ENCODE data around the gene KLHDC8A.
"Not testable (repeated sequence)": the region's sequence is repeated elsewhere in the genome, so short reads cannot be mapped to it uniquely, and the experiment has no call there.

KLHDC8A gene, protein sequence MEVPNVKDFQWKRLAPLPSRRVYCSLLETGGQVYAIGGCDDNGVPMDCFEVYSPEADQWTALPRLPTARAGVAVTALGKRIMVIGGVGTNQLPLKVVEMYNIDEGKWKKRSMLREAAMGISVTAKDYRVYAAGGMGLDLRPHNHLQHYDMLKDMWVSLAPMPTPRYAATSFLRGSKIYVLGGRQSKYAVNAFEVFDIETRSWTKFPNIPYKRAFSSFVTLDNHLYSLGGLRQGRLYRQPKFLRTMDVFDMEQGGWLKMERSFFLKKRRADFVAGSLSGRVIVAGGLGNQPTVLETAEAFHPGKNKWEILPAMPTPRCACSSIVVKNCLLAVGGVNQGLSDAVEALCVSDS

DNA sequence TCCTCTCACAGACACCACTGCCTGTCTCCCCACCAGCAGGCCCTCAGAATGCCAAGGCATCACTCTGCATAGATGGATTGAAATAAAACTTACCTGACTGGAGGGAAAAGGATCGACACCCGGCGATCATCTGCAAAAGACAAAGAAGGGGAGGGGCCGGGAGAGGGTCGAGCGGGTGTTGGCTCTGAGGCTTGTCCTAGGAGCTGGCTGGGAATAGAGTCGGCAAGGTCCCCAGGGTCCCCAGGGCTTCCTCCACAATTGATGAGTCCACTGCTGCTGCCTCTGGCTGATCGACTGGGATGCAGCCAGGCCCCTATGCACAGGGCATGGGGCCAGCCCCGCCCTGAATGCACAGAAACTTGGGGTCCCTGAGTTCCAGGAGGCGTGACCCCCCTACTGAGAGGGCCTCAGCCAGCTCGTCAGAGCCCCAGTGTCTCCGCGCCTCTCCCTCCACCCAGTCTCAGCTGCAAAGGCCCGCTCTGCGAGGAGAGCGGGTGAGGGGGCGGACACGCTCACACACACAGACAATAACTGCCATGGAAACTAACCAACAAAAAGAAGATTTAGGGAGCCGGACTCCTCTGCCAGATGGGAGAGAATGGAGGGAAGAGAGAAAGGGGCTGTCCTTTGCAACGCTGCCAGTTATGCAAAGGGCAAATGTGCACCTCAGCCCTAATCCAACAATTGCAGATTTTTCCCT is at the start of gene KLHDC8A:
KLHDC8A (minus strand) TSS at position 483 of the 700 bp plus-strand sequence. CDS start 13,318 bp downstream, outside the sequence.
- no peak for DNase-seq

DNA sequence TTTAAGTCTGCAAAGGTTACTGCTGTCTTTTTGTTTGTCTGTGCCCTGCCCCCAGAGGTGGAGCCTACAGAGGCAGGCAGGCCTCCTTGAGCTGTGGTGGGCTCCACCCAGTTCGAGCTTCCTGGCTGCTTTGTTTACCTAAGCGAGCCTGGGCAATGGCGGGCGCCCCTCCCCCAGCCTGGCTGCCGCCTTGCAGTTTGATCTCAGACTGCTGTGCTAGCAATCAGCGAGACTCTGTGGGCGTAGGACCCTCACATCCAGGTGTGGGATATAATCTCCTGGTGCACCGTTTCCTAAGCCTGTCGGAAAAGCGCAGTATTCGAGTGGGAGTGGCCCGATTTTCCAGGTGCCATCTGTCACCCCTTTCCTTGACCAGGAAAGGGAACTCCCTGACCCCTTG is 49.5 kb upstream of the KLHDC8A start:
- DNase-seq, result not testable (repeated sequence)

DNA sequence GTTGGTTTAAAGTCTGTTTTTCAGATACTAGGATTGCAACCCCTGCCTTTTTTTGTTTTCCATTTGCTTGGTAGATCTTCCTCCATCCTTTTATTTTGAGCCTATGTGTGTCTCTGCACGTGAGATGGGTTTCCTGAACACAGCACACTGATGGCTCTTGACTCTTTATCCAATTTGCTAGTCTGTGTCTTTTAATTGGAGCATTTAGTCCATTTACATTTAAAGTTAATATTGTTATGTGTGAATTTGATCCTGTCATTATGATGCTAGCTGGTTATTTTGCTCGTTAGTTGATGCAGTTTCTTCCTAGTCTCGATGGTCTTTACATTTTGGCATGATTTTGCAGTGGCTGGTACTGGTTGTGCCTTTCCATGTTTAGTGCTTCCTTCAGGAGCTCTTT is 47.8 kb upstream of the KLHDC8A start:
- not testable (repeated sequence) for DNase-seq

DNA sequence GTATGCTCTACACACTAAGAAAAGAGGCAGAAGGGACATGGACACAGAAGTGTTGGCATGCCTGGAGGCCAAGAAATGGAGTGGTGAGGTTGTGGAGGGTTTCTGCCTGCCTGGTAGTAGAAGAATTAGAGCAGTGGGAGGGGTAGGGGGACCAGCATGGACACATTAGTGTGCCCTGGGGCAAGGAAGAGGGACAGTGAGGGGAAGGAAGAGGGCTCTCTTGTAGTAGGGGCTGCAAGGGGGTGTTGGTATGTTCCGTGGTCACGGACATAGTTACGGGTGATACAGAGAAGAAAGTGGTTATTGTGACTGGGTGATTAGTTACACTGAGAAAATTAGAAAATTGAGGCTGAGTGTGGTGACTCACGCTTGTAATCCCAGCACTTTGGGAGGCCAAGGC is 41.9 kb upstream of the KLHDC8A start:
- DNase-seq, result no peak

DNA sequence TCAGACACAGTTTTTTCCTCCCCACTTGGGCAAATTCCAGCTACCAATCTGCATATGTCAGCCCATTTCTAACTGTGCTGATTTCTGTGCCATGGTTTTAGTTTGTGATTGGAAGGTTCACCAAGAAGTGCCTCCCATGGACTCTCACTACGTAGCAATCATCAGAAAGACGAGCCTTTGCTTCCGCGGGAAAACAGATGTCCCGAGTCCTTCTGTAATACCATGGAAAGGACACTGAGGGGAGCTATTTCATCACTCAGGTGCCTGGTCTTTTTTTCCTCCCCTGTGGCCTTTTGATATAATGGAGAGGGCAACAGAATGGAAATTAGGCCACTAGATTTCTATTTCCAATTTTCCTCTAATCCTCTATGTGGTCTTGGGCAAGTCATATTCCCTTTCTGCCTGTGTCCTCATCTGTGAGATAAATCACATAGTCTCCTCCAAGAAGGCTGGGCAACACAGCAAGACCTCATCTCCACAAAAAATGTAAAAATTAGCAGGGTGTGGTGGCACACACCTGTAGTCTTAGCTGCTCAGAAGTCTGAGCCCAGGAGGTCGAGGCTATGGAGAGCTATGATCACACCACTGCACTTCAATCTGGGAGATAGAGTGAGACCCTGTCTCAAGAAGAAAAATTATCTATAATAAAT is 40.4 kb upstream of the KLHDC8A start:
- DNase-seq, result peak; percentile 49

DNA sequence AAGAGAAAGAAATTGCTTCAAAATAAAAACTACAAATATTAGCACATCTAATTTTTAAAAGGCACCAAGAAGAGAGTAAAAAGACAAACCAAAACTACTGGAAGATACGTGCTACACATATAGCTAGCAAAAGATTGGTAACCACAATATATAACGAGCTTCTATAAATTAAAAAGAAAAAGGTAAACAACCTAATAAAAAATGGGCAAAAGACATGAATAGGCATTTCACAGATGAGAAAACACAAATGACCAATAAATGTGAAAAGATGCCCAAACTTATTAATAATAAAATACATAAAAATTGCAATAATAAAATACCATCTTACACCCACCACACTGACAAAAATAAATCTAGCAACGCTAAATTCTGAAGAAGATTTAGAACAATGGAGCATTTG is 38.9 kb upstream of the KLHDC8A start:
- no peak for DNase-seq

DNA sequence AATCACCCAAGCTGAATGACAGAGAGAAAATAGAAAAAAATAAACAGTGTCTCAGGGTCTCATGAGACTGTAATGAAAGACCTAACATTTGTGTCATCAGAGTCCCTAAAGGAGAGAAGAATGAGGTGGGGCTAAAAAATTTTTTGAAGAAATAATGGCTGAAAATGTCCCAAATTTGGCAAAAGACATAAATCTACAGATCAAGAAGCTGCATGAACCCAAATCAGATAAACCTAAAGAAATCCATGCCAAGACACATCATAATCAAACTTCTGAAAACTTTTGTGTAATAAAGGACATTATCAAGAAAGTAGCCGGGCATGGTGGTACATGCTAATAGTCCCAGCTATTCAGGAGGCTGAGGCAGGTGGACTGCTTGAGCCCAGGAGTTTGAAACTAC is 35.9 kb upstream of the KLHDC8A start:
- no peak for DNase-seq

DNA sequence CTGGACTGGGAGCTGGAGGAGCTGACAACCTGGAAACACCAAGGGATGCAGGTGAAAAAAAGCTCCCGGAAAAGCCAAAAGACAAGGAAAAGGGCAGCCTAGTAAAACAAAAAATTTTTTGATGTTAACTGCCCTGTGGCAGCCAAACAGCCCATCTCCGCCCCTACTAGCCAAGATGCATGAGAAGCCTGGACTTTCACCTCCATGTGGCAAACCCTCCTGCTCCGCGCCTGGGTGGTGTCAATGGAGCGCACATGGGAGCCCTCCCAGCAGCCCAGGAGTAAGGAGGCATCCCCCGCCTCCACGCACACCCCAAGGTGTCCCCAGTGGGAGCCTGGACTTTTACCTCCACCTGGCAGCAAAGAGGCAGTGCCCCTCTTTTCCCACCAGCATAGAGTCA is 34.7 kb upstream of the KLHDC8A start:
- DNase-seq, result no peak

DNA sequence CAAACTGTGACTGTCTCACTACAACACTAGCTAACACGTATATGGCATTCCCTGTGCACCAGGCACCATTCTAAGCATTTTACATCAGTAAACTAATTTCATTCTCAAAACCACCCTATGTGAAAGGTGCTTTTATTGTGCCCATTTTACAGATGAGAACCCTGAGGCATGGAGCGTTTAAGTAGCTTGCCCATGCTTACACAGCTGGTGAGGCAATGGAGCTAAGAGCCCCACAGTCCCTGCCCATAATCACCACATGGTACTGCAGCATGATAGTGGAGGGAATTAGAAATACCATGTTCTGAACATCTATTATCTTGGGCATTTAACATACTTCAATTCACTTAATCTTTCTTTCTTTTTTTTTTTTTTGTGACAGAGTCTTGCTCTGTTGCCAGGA is 31.1 kb upstream of the KLHDC8A start:
- no peak for DNase-seq

DNA sequence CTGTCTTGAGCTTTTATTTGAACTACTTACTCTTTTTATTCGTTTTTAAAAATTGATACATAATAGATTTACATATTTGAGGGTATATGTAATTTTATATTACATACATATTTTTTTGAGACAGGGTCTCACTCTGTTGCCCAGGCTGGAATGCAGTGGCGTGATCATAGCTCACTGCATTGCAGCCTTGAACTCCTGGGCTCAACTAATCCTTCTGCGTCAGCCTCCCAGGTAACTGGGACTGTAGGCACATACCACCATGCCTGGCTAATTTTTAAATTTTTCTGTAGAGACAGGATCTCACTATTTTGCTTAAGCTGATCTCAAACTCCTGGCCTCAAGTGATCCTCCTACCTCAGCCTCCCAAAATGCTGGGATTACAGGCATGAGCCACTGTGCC is 26.3 kb upstream of the KLHDC8A start:
- DNase-seq, result not testable (repeated sequence)

DNA sequence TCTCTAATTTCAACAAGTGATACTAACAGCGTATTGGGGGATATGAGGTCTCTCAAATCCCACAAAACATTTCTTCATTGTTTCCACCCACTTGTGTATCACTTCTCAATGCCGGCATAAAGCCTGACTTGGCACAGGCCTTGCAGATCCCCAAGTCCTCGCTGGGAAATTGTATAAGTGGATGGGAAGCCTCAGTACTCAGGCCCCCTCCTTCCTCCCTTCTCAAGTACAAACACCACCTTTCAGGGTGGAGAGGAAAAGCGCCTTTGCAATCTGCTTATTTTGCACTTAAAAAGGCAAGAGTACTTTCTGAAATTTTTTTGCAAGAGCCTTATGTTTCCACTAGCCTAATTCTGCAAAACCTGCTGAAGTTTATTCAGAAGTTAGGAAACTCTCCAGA is 25.8 kb upstream of the KLHDC8A start:
- DNase-seq, result peak; percentile 33

DNA sequence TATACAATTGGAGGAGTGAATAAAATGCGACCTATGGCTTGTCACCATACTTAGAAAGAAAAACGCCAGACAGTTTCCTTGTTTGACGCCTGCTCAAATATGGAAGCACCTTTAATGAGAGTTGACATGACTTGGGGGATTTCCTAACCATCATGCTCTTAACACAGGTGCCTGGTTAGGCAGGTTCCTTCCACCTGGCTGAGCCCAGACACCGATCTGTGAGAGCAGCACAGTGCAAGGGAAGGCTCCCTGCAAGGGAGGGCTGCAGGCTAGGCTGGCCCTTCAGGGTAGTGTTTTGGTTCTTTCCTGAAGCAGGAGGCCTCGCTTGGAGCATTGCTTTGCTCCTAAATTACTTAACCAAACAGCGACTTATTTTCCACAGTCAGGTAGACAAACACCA is 24.6 kb upstream of the KLHDC8A start:
- DNase-seq, result no peak

DNA sequence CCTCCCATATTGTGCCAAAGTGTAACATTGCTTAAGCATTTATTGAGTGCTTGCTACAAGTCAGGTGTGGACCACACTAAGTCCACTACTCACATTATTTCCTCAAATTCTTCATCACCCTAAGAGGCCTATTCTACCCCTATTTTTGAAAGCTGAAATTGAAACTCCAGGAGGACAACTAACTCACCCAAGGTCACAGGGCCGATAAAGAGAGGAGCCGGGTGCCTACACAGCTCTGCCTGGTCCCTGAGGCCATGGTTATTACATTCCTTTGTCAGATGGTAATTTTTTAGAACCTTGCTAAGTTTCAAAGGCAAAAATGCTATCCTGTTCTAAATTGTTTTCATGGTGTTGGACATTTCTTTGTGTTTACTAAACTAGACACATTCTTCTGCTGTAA is 24.2 kb upstream of the KLHDC8A start:
- no peak for DNase-seq

DNA sequence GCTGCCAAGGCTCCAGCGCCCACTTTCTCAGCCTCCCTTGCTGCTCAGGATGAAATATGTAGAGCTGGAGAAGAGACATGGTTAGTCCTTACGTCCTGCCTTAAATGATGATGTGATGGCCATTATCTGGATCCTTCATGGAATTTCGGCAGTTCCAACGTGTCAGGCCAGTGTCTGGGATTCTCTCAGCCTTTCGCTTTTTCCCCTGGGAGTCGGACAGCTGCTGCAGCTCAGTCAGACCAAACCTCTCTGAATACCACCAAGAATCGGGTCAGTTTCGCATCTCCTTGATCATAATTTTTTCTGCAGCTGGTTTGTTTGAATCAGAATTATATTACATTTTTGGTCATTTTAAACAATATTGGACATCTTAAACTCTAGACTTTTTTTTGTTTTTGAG is 22.3 kb upstream of the KLHDC8A start:
- no peak for DNase-seq

DNA sequence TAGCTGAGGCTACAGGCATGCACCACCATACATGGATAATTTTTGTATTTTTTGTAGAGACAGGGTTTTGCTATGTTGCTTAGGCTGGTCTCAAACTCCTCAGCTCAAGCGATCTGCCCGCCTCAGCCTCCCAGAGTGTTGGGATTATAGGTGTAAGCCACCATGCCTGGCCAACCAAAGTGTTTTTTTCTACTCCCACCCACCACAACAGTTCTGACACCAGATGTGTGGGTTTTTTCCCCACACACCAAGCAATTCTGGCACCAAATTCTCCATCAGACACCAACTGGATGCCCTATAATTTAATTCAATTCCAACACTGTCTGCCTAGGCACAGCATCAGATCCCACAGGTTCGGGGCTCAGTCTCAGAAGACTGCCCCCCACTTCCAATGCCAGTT is 20.6 kb upstream of the KLHDC8A start:
- no peak for DNase-seq

DNA sequence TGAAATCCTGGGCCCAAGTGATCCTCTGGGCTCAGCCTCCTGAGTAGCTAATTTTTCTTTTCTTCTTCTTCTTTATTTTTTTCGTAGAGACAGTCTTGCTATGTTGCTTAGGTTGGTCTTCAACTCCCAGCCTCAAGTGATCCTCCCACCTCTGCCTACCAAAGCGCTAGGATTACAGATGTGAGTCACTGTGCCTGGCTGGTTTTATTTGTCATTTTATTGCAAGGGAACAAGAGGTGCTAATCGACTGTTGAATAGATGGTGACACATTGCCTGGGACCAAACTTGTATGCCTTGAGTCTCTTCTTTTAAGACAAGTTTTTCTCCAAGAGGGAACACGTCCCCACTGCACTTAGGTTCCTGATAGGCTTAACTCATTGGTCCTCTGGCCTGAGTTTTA is 20.0 kb upstream of the KLHDC8A start:
- DNase-seq, result no peak

DNA sequence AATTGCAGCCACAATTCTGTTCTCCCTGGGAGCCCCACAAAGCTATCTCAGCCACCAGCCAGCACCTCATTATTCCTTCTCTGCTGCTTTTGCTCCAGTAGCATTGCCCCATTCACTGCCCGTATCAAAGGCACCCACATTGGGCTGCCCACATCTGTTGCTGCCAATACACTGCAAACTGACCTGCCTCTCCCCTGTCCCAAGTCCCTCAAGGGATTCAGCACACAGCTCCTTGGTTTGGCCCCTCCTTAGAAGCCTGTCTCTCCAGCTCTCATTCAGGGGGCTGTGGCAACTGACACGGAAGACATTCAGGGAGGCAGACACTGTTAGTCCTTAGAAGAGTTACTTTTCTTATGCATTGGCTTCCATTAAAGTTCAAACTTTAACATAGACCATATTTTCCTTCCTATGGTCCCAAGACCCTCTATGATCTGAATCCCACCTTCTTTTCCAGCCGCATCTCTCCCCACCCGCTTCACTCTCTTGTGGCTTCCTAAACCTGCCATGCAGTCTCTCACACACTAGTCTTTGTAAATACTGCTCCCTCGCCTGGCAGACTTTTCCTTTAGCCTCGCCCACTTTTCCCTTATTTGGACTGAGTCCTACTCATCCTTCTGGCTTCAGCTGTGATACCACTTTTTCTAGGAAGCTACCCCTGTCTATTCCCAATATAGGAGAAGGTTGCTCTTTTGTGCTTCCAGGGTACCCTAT is 19.3 kb upstream of the KLHDC8A start:
- peak; percentile 49 for DNase-seq

DNA sequence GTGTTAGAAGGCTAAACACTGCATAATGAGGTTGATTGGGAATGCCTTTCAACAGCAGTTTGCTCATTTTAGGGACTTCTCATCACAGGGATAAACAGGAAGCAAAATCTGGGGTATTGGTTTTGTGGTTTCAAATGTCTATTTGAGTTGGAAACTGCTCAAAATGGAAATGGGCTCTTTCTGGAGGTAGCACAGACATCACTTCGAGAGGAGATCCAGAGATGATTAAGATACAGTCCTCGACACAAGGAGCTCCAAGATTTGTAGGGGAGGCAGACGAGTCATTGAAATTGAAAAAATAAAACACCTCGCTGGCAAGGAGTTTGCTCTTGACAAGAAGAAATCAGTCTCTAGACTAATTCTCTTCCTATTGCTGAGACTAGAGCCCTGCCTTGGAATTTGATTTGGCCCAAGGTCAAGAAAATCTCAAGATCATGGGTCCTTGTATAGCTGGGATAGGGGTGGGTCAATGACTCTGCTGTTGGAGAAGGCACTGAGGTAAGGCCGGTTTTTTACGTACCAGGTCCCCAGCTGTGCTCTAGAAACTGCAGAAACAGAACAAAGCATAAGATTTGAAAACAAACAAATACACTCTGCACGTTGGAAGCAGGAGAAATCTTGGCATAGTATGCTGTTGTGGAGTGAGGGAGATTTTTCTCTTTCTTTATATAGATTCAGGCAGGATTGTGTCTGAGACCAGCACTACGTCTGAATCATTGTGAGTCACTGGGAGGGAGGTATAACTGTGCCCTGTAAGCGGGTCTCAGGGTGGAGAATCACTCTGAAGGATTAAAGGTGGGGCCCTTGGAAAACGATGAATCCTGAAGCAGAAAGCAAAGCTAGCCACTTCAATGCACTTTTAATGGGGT is 17.7 kb upstream of the KLHDC8A start:
- no peak for DNase-seq

DNA sequence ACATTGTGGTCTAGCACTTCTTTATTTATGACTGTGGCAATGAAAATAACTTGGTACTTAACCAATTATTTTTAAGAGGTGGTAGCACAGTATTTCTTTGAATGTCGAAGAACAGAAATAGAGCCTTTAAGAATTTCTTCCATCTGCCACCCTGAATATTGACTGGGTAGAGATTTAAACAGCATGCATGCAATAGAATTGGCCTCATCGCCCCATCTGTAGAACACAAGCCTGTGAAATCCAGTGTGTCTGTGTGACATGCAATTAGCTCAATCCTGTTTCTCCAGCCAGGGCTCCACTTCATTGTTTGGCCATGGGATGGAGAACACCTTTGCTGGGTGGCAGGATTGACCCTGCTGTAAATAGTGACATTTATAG is 17.1 kb upstream of the KLHDC8A start:
- no peak for DNase-seq

DNA sequence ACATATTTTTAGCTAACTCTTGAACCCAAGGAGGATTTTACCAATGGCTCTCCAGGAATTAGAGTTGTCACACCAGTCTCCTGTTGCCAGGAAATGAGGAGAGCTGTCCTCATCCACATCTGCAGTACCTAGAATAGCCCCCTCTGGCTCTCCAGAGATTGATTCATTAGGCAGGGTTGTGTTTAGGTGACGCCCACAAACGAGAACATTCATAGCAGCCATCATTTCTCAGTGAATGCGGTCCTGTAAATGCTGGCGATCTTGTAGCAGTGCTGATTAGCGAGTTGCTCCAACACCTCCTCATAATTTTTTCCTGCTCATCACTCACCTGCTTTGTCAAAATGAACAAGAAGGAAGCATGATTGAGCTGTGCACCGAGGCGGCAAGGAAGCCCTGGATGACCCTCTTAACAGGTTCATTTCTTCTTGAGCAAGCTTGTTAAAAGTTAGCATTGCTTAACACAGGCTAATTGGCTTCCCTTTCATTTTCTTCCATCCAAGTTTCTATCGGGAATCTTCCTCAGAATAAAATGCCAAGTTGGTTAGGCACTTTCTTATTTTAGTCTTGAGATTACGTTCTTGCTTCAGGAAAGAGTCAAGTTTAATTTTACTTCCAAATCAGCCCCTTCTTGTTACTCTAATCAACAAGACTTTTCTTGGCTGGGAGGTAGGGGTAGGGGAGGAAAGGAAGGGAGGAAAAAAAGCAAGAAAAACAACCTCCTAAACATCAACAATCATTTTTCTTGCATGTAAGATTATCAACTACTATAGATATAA is 16.5 kb upstream of the KLHDC8A start:
- no peak for DNase-seq

DNA sequence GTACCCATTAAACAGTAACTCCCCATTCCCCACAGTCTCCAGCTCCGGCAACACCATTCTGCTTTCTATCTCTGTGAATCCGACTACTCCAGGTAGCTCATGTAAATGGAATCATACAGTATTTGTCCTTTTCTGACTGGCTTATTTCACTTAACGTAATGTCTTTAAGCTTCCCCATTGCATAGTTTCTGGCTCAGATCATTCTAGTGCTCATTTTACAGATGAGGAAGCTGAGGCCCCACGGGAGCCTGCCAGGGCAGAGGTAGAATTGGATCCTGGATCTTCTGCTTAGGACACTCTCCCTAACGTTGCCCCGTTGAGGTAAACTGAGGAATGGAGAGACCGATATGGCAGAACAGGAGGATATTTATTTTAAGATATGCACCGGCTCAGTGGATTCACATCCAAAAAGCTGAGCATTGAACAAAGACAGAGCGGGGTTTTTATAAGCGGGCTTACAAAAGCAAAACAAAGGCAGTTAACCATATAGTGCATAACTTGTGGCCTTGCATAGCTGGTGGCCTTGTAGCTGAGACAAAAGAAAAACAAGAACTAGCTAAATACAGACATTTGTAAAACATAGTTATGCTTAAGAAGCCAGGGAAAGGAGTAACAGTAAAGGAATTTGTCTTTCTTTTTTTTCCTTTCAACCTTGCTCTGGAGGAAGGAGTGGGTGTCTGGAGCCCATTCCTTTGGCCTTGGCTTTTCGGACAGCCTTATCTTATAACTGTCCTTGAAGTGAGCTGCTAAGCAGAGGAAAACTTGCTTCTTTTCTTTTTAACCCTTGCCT is 15.3 kb upstream of the KLHDC8A start:
- no peak for DNase-seq
